DOHH2 (cell line): ENCODE data around the gene SORBS1.

Experiments used
- H3F3A ChIP-seq: fragments of 200-600 bp; sonication (generic), shearing (Covaris generic); 2 replicates; pipeline ENCODE4 v1.6.0; 2016; ENCODE audit warnings: antibody characterized with exemption, mild to moderate bottlenecking; ENCODE audit not compliant: control insufficient read depth, insufficient read depth
- H3K27ac ChIP-seq: fragments of 200-600 bp; sonication (generic); 2 replicates; pipeline ENCODE4 v1.5.1; 2014; ENCODE audit warnings: low read depth, mild to moderate bottlenecking, low read length, moderate library complexity
- H3K27me3 ChIP-seq: fragments of 200-600 bp; sonication (generic); 2 replicates; pipeline ENCODE4 v1.6.1; 2014; ENCODE audit warnings: mild to moderate bottlenecking, low read length, mixed read lengths; ENCODE audit not compliant: control insufficient read depth
- H3K36me3 ChIP-seq: fragments of 200-600 bp; sonication (generic); 2 replicates; pipeline ENCODE4 v1.6.1; 2014; ENCODE audit warnings: mild to moderate bottlenecking, low read length, moderate library complexity, mixed read lengths; ENCODE audit not compliant: control insufficient read depth
- H3K4me1 ChIP-seq: fragments of 200-600 bp; sonication (generic); 2 replicates; pipeline ENCODE4 v1.6.1; 2014; ENCODE audit warnings: mild to moderate bottlenecking, low read length, mixed read lengths; ENCODE audit not compliant: control insufficient read depth
- H3K4me2 ChIP-seq: fragments of 200-600 bp; sonication (generic); 2 replicates; pipeline ENCODE4 v1.6.0; 2014; ENCODE audit warnings: mild to moderate bottlenecking, low read length, moderate library complexity
- H3K4me3 ChIP-seq: fragments of 200-600 bp; sonication (generic); 2 replicates; pipeline ENCODE4 v1.5.1; 2014; ENCODE audit warnings: mild to moderate bottlenecking, low read length, mixed read lengths
- H3K79me2 ChIP-seq: fragments of 200-600 bp; sonication (generic); 2 replicates; pipeline ENCODE4 v1.6.1; 2014; ENCODE audit warnings: mild to moderate bottlenecking, low read length, mixed read lengths; ENCODE audit not compliant: control insufficient read depth
- H3K9me2 ChIP-seq: fragments of 200-600 bp; sonication (generic); replicated peaks from 2 replicates; pipeline ENCODE4 v1.6.1; 2014; ENCODE audit warnings: mild to moderate bottlenecking, low read length, mixed read lengths; ENCODE audit not compliant: control insufficient read depth
- H3K9me3 ChIP-seq: fragments of 200-600 bp; sonication (generic); 2 replicates; pipeline ENCODE4 v1.6.1; 2014; ENCODE audit warnings: antibody characterized with exemption, low read length, mixed read lengths; ENCODE audit not compliant: control insufficient read depth, insufficient read depth
- H4K20me1 ChIP-seq: fragments of 200-600 bp; sonication (generic); 2 replicates; pipeline ENCODE4 v1.6.0; 2014; ENCODE audit warnings: low read depth, mild to moderate bottlenecking, antibody characterized with exemption, low read length, moderate library complexity; ENCODE audit not compliant: control insufficient read depth, insufficient read depth
- EZH2phosphoT487 ChIP-seq: fragments of 200-600 bp; sonication (generic); IDR thresholded peaks from 2 replicates; pipeline ENCODE4 v1.6.1; 2017; ENCODE audit warnings: borderline replicate concordance, mild to moderate bottlenecking, antibody characterized with exemption, low read length, moderate library complexity, mixed read lengths
- TF ChIP-seq, protein P1 (sequence below): fragments of 200-600 bp; sonication (generic); IDR thresholded peaks from one replicate; pipeline ENCODE4 v1.5.1; 2014; ENCODE audit warnings: antibody characterized with exemption, mild to moderate bottlenecking, low read depth, low read length; ENCODE audit not compliant: poor library complexity, severe bottlenecking

The SORBS1 gene

GRCh38 chr10:95565336-95565735 is 4.2 kb upstream of the SORBS1 start:
- H3F3A ChIP-seq, result no peaks in the 10 kb centered on the region
- no peaks in the 10 kb centered on the region for H3K79me2 ChIP-seq
- no peaks in the 10 kb centered on the region for H4K20me1 ChIP-seq
- H3K27me3 ChIP-seq, result peaks cover 24% of the 10 kb centered on the region
- H3K36me3 ChIP-seq, result no peaks in the 10 kb centered on the region
- H3K4me2 ChIP-seq, result no peak overlapping the region
- H3K4me1 ChIP-seq, result peaks cover 11% of the 10 kb centered on the region
- H3K27ac ChIP-seq, result no peak overlapping the region
- no peaks in the 10 kb centered on the region for H3K9me2 ChIP-seq
- TF ChIP-seq, protein P1, sequence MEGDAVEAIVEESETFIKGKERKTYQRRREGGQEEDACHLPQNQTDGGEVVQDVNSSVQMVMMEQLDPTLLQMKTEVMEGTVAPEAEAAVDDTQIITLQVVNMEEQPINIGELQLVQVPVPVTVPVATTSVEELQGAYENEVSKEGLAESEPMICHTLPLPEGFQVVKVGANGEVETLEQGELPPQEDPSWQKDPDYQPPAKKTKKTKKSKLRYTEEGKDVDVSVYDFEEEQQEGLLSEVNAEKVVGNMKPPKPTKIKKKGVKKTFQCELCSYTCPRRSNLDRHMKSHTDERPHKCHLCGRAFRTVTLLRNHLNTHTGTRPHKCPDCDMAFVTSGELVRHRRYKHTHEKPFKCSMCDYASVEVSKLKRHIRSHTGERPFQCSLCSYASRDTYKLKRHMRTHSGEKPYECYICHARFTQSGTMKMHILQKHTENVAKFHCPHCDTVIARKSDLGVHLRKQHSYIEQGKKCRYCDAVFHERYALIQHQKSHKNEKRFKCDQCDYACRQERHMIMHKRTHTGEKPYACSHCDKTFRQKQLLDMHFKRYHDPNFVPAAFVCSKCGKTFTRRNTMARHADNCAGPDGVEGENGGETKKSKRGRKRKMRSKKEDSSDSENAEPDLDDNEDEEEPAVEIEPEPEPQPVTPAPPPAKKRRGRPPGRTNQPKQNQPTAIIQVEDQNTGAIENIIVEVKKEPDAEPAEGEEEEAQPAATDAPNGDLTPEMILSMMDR, result no peak
- no peak for TF ChIP-seq EZH2phosphoT487
- no peak overlapping the region for H3K4me3 ChIP-seq
- no peaks in the 10 kb centered on the region for H3K9me3 ChIP-seq

GRCh38 chr10:95564291-95564690 is 3.1 kb upstream of the SORBS1 start:
- Histone ChIP-seq H3K27ac (no peak overlapping the region), H3F3A (no peaks in the 10 kb centered on the region), H3K27me3 (peaks cover 34% of the 10 kb centered on the region), H3K4me3 (no peak overlapping the region), H3K36me3 (no peaks in the 10 kb centered on the region), H4K20me1 (no peaks in the 10 kb centered on the region), H3K79me2 (no peaks in the 10 kb centered on the region), H3K4me2 (no peak overlapping the region), H3K9me2 (no peaks in the 10 kb centered on the region), H3K4me1 (peaks cover 14% of the 10 kb centered on the region), H3K9me3 (no peaks in the 10 kb centered on the region)
- no peak for TF ChIP-seq EZH2phosphoT487
- TF ChIP-seq, protein P1, result no peak

GRCh38 chr10:95562341-95562965 is 1.3 kb upstream of the SORBS1 start:
- TF ChIP-seq EZH2phosphoT487, result no peak
- TF ChIP-seq, protein P1, result no peak
- Histone ChIP-seq H3K27ac (no peak overlapping the region), H3K4me3 (no peak overlapping the region), H3K9me2 (no peaks in the 10 kb centered on the region), H3K27me3 (peaks cover 48% of the 10 kb centered on the region), H3F3A (no peaks in the 10 kb centered on the region), H3K9me3 (no peaks in the 10 kb centered on the region), H4K20me1 (no peaks in the 10 kb centered on the region), H3K79me2 (no peaks in the 10 kb centered on the region), H3K4me1 (peaks cover 14% of the 10 kb centered on the region), H3K4me2 (no peak overlapping the region), H3K36me3 (no peaks in the 10 kb centered on the region)

GRCh38 chr10:95561864-95562177 is 650 bp upstream of the SORBS1 start:
- Histone ChIP-seq H3K4me2 (peak overlapping the region; percentile 89), H3F3A (no peaks in the 10 kb centered on the region), H3K79me2 (no peaks in the 10 kb centered on the region), H3K27me3 (peaks cover 54% of the 10 kb centered on the region), H3K4me3 (peak overlapping the region; percentile 75), H3K9me3 (no peaks in the 10 kb centered on the region), H4K20me1 (no peaks in the 10 kb centered on the region), H3K9me2 (no peaks in the 10 kb centered on the region), H3K36me3 (no peaks in the 10 kb centered on the region), H3K27ac (no peak overlapping the region), H3K4me1 (peaks cover 14% of the 10 kb centered on the region)
- TF ChIP-seq EZH2phosphoT487, result no peak
- TF ChIP-seq, protein P1, result no peak
